ENCODE results near the gene GCNT2.
"Not testable (repeated sequence)": the region's sequence is repeated elsewhere in the genome, so short reads cannot be mapped to it uniquely, and the experiment has no call there.

The GCNT2 gene

GRCh38 chr6:10521104-10521808, at the start of gene GCNT2:
Gene GCNT2, plus strand, starts transcription at chr6:10521351. Its CDS starts 7,561 bp downstream, at chr6:10528912.
- DNase-seq (ENCODE audit: low read depth in 3 of 3) = no peak

DNA sequence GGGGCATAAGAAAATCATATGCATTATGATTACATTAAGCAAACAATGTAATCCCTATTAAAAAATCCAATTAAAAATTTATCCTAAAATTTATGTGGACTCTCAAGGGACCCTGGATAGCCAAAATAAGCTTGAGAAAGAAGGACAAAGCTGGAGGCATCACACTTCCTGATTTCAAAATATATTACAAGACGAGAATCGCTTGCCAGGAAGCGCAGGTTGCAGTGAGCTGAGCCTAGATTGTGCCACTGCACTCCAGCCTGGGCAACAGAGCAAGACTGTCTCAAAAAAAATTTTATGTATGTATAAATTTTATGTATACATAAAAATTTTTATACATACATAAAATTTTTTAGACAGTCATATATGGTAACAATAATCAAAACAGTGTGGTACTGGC, 48.5 kb upstream of the GCNT2 start:
- DNase-seq (ENCODE audit: low read depth in 3 of 3) = no peak

DNA sequence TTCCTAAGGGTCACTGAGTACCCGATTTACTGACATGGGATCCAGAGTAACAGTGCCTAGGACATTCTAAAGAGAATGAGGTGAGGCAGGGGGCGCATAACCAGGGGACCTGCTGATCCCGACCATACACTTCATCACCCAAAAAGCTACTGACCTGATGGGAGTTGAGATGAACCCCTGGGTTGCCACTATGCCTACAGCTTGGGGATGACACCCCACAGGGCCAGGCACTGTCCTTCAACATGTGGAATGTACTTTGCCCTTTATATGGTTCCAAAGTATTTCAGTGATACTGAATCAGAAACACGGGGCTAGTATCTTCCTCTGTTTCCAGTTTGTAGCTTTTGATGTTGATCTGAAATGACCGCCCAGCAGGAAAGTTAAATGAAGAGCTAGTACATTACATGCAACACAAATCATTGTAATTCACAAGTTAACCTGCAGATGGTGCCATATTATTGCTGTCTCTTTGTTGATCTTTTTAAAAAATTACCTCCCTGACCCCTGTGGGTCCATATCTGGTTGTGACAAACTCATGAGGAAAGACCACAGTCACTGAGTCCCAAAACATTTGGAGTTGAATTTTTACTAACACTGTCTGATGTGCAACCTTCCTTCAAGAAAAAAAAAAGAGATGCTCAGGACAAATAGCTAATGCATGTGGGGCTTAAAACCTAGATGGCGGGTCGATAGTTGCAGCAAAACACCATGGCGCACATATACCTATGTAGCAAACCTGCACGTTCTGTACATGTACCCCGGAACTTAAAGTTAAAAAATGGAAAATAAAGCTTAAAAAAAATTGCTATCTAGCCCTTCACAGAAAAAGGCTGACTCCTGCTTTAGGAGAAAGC, 42.7 kb upstream of the GCNT2 start:
- no peak for DNase-seq (ENCODE audit: low read depth in 3 of 3)

- no peak for DNase-seq (ENCODE audit: low read depth in 3 of 3)
These were observed 41.0 kb upstream of the GCNT2 start for GRCh38 chr6:10479939-10480700.

DNA sequence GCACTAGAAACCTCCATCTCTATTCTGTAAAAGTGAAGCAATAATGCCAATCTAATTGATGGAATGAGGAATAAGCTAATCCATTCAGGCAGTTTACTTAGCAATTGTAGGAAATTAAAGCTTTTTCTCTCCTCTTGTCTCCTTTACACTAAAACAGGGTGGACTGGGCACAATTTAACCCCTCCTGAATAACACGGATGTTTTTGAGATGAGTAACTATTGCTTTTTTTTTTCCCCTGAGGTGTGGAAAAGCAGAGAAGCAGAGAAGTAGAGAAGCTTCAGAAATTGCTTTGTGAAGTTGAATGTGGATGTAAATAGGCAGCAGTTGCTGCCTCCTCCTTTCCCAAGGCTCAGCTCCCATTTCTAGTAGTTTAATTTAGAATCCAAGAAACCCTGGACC, 40.0 kb upstream of the GCNT2 start:
- no peak for DNase-seq (ENCODE audit: low read depth in 3 of 3)

- DNase-seq (ENCODE audit: low read depth in 3 of 3) = no peak
These were observed 38.4 kb upstream of the GCNT2 start for GRCh38 chr6:10482636-10483257.

GRCh38 chr6:10484912-10485311, 36.2 kb upstream of the GCNT2 start:
- no peak for DNase-seq (ENCODE audit: low read depth in 3 of 3)

DNA sequence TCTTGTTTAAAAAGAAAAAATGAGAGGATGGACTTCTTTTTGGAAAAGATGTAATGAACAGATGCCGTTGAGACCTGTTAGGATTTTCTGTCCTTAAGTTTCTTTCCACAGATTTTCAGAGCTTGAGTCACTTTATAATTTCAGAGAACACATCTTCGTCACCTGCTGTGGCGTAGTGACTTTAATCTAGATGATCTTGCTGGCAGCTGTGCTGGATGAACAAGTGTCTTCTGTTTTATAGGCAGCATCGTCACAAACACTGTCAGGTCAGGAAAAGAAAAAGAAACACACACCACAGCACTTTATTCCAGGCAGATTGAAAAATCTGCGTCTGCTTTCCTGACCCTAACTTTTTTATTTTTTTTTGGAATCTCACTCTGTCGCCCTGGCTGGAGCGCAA, 35.7 kb upstream of the GCNT2 start:
- no peak for DNase-seq (ENCODE audit: low read depth in 3 of 3)

- no peak for DNase-seq (ENCODE audit: low read depth in 3 of 3)
These were observed 34.9 kb upstream of the GCNT2 start for GRCh38 chr6:10486215-10486614.

- not testable (repeated sequence) for DNase-seq (ENCODE audit: low read depth in 3 of 3)
These were observed 34.1 kb upstream of the GCNT2 start for GRCh38 chr6:10486944-10487588.

- no peak for DNase-seq (ENCODE audit: low read depth in 3 of 3)
These were observed 33.4 kb upstream of the GCNT2 start for GRCh38 chr6:10487668-10488327.

- no peak for DNase-seq (ENCODE audit: low read depth in 3 of 3)
These were observed 29.7 kb upstream of the GCNT2 start for GRCh38 chr6:10491463-10491862.

GRCh38 chr6:10491905-10492304, 29.2 kb upstream of the GCNT2 start:
- DNase-seq (ENCODE audit: low read depth in 3 of 3) = not testable (repeated sequence)

GRCh38 chr6:10495029-10495428, 26.1 kb upstream of the GCNT2 start:
- DNase-seq (ENCODE audit: low read depth in 3 of 3) = no peak

DNA sequence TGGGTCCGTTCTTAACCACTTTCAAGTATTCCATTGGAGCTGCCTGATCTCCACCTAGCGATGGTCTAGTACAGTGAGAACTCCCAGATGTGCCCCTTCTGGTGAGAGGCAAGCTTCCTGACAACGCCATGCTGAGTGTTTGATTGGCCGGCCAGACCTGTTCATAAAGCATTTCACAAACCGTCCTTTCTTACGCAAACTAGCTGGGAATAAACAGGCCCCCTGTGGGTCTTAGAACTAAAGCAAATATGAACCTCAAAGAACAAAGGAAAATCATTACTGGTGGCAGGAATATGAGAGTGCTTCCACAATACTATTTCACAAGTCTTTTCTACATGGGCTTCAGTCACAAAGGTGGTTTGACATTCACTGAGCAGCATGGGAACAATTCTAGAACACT, 15.6 kb upstream of the GCNT2 start:
- DNase-seq (ENCODE audit: low read depth in 3 of 3) = no peak

- no peak for DNase-seq (ENCODE audit: low read depth in 3 of 3)
These were observed 13.9 kb upstream of the GCNT2 start for GRCh38 chr6:10507298-10507697.

- DNase-seq (ENCODE audit: low read depth in 3 of 3) = no peak
These were observed 13.4 kb upstream of the GCNT2 start for GRCh38 chr6:10507715-10508114.

GRCh38 chr6:10510592-10511367, 10.4 kb upstream of the GCNT2 start:
- DNase-seq (ENCODE audit: low read depth in 3 of 3) = peak in 1 of 3 experiments; percentile 36

- no peak for DNase-seq (ENCODE audit: low read depth in 3 of 3)
These were observed 9.7 kb upstream of the GCNT2 start for GRCh38 chr6:10511477-10511876.

DNA sequence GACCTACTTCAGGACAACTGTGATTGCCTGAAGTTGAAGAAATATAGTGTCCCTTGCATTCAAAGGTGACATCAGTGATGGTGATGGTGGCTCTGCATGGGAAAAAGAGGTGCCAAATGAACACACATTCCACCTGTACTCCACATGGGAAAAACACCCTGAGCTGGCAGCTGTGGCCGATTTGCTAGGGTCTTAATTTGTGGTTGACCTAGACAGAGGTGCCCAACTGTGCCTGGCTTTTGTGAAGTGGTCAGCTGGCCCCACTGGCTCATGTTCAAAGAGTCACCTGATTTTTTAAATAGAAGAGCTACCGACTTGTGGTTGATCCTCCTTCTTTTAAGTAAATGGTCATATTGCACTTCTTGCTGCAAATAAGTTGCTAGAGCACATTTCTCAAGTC, 7.6 kb upstream of the GCNT2 start:
- DNase-seq (ENCODE audit: low read depth in 3 of 3) = no peak
